PFSK-1 (cell line): ENCODE data around the gene SLC1A2.

Experiments used
- SIN3A ChIP-seq: IDR thresholded peaks from 2 replicates; pipeline ENCODE4 v1.6.1; 2012; ENCODE audit warnings: mild to moderate bottlenecking, low read length, moderate library complexity, borderline replicate concordance; ENCODE audit not compliant: insufficient read depth
- TAF1 ChIP-seq: IDR thresholded peaks from 2 replicates; pipeline ENCODE4 v1.6.1; 2012; ENCODE audit warnings: low read length, control low read depth, borderline replicate concordance; ENCODE audit not compliant: insufficient read depth
- TF ChIP-seq, protein P1 (sequence below), 2 experiments: IDR thresholded peaks; 2 replicates each; pipeline versions ENCODE4 v1.6.1 to v1.8.0; 2011 to 2012; ENCODE audit warnings: low read depth in 2 of 2, low read length in 2 of 2, control low read depth in 1 of 2, inconsistent platforms in 1 of 2, mild to moderate bottlenecking in 1 of 2, moderate library complexity in 1 of 2; ENCODE audit not compliant: insufficient read depth in 1 of 2

DNA sequence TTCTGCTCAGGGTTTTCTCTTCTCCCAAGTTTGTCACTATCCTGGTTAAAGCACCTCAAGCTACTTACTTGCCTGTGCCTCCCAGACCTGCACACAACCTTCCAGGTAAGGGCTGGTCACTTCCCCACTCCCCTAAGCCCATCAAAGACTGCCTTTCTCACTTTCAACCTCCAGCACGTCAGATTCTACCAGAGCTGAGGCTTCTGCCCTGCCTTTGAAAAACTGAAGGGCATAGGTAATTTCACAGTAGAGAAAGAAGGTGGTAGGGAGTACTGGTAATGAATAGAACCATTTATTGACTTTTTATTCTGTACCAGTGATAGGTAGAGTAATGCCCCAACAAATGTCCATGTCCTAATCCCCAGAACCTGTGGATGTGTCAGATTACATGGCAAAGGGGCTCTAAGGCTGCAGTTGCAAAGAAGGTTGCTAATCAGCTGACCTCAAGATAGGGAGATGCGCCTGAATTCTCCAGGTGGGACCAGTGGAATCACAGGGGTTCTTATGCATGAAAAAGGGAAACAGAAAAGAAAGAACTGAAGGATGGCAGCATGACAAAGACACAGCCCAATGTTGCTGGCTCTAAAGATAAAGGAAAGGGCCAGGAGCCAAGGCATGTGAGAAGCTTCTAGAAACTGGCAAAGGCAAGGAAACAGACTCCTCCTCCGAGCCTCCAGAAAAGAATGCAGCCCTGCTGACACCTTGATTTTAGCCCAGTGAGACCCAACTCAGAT is 89.0 kb downstream of the SLC1A2 start:
- TF ChIP-seq, protein P1, sequence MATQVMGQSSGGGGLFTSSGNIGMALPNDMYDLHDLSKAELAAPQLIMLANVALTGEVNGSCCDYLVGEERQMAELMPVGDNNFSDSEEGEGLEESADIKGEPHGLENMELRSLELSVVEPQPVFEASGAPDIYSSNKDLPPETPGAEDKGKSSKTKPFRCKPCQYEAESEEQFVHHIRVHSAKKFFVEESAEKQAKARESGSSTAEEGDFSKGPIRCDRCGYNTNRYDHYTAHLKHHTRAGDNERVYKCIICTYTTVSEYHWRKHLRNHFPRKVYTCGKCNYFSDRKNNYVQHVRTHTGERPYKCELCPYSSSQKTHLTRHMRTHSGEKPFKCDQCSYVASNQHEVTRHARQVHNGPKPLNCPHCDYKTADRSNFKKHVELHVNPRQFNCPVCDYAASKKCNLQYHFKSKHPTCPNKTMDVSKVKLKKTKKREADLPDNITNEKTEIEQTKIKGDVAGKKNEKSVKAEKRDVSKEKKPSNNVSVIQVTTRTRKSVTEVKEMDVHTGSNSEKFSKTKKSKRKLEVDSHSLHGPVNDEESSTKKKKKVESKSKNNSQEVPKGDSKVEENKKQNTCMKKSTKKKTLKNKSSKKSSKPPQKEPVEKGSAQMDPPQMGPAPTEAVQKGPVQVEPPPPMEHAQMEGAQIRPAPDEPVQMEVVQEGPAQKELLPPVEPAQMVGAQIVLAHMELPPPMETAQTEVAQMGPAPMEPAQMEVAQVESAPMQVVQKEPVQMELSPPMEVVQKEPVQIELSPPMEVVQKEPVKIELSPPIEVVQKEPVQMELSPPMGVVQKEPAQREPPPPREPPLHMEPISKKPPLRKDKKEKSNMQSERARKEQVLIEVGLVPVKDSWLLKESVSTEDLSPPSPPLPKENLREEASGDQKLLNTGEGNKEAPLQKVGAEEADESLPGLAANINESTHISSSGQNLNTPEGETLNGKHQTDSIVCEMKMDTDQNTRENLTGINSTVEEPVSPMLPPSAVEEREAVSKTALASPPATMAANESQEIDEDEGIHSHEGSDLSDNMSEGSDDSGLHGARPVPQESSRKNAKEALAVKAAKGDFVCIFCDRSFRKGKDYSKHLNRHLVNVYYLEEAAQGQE (IDR thresholded peaks at IDR 0.05; ENCODE audit: insufficient read depth in 1 of 2, low read depth in 2 of 2, low read length in 2 of 2) = no peak
- no peak for TF ChIP-seq SIN3A
- TF ChIP-seq TAF1 = no peak
